CD4-positive, alpha-beta memory T cell (primary cell): Measurements from ENCODE around the gene UBASH3B. TPM values are rescaled to one million over a fixed set of nuclear protein-coding genes. Genes with fewer than 3 reads are reported as not detected.
A peak's percentile ranks its signal among the peaks of the same experiment; 100 is the strongest.

Experiments
- CTCF ChIA-PET: fragments of 350-600 bp; sonication (Branson Sonifier 250); formaldehyde crosslinking; loops from one replicate; lab custom pipeline; 2021; ENCODE audit warnings: inconsistent platforms; ENCODE audit not compliant: partially characterized antibody; lab: Charles Lee
- POLR2A ChIA-PET: fragments of 350-600 bp; sonication (Branson Sonifier 250); formaldehyde crosslinking; loops from one replicate; lab custom pipeline; 2021; ENCODE audit not compliant: partially characterized antibody; lab: Charles Lee
- DNase-seq, 5 donors: peaks; one replicate each; pipeline versions ENCODE4 v3.0.0 to v3.0.0-alpha.2; 2020 to 2022; ENCODE audit warnings: mixed read lengths in 1 of 5
- H3K27ac ChIP-seq: one replicate; pipeline ENCODE4 v1.7.0; 2013; ENCODE audit warnings: low read depth, low read length
- H3K27me3 ChIP-seq: 2 replicates; pipeline ENCODE4 v1.7.0; 2013; ENCODE audit warnings: mild to moderate bottlenecking, low read length, moderate library complexity; ENCODE audit not compliant: insufficient read depth
- H3K36me3 ChIP-seq: 2 replicates; pipeline ENCODE4 v1.7.0; 2013; ENCODE audit warnings: mild to moderate bottlenecking, low read length, moderate library complexity; ENCODE audit not compliant: insufficient read depth
- H3K4me1 ChIP-seq: 2 replicates; pipeline ENCODE4 v1.7.0; 2013; ENCODE audit warnings: mild to moderate bottlenecking, low read length, moderate library complexity; ENCODE audit not compliant: insufficient read depth
- H3K4me3 ChIP-seq, 2 donors: one replicate each; pipeline ENCODE4 v1.7.0; 2013; ENCODE audit warnings: low read length in 2 of 2, mild to moderate bottlenecking in 1 of 2
- H3K9me3 ChIP-seq, 2 donors: one replicate each; pipeline ENCODE4 v1.7.0; 2013; ENCODE audit warnings: low read length in 2 of 2, control low read depth in 1 of 2; ENCODE audit not compliant: control insufficient read depth in 1 of 2
- H3K27ac Mint-ChIP-seq, 7 donors: one replicate each; pipeline ENCODE4 v1.8.0; 2020 to 2021; ENCODE audit warnings: mixed read lengths in 7 of 7, mild to moderate bottlenecking in 6 of 7, inconsistent platforms in 3 of 7, moderate library complexity in 3 of 7
- H3K27me3 Mint-ChIP-seq, 2 donors: one replicate each; pipeline ENCODE4 v1.8.0; 2020 to 2021; ENCODE audit warnings: mixed read lengths in 2 of 2
- H3K36me3 Mint-ChIP-seq, 2 donors: one replicate each; pipeline ENCODE4 v1.8.0; 2020 to 2021; ENCODE audit warnings: mixed read lengths in 2 of 2, inconsistent platforms in 1 of 2, mild to moderate bottlenecking in 1 of 2
- H3K4me1 Mint-ChIP-seq, 4 donors: one replicate each; pipeline ENCODE4 v1.8.0; 2020 to 2021; ENCODE audit warnings: mixed read lengths in 4 of 4, mild to moderate bottlenecking in 1 of 4
- H3K4me3 Mint-ChIP-seq, 8 donors: one replicate each; pipeline ENCODE4 v1.8.0; 2020 to 2021; ENCODE audit warnings: mixed read lengths in 8 of 8, mild to moderate bottlenecking in 7 of 8, moderate library complexity in 6 of 8, inconsistent platforms in 3 of 8
- H3K9me3 Mint-ChIP-seq, 8 donors: one replicate each; pipeline ENCODE4 v1.8.0; 2020 to 2021; ENCODE audit warnings: mixed read lengths in 8 of 8, mild to moderate bottlenecking in 5 of 8, inconsistent platforms in 3 of 8, moderate library complexity in 1 of 8
- intact Hi-C: fragments of 100-400 bp; cut with micrococcal nuclease; formaldehyde crosslinking; loops from one replicate; pipeline ENCODE4 v1.15.1; 2023
- polyA plus RNA-seq, 2 donors: library from polyadenylated mRNA; unstranded; fragments of 300-500 nt; fragmentation: Illumina TruSeq; gene quantifications; one replicate each; pipeline ENCODE4 v1.2.3, GENCODE V29; 2021
- total RNA-seq, 2 experiments: library from RNA; stranded (reverse); gene quantifications; one replicate each; pipeline ENCODE4 v1.2.3, GENCODE V29; 2021

UBASH3B gene
- total and polyA plus RNA-seq, 4 experiments from 2014 or later, result 6.7 to 30.9 (median 20.2) TPM

DNA sequence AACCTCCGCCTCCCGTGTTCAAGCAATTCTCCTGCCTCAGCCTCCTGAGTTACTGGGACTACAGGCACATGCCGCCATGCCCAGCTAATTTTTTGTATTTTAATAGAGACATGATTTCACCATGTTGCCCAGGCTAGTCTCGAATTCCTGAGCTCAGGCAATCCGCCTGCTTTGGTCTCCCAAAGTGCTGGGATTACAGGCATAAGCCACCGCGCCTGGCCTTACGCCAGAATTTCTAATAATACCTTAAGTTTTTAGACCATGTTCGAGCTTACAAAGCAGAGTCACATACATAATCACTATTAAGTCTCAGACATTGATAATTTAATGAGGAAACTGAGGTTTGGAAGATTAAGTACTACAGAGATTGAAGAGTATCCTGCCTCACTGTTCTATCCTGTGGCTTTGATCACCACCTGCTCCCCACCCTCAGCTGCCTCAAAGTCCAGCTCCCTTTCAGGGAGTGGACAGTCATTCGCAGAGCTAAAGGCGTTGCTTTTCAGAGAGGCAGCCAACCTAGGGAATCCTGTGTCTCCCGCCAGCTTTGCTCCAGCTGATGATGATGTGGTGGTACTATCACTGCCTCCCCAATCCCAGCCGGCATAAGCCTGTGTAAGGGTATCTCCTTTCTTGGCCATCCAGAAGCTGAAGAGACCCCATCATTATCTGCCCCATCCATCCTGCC is 7.7 kb downstream of the UBASH3B start:
- peaks cover 69% of the 10 kb centered on the region for H3K4me1 ChIP-seq

DNA sequence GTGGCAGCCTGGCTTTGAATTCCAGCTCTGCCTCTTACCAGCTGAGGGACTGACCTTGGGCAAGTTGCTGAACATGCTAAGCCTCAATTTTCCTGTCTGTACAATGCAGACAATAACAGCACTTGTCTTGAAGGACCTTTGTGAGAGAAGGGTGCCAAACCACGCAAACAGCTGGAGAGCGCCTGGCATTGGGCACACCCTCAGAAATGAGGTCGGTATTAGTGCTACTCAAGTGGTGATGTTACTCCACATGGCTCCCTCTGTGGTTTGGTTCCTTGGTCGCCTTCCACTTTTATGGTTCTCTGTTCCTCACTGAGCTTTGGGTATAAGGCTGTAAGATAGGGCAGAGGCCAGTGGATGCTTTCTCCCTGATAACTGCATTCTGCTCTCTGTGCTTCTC is 8.2 kb downstream of the UBASH3B start:
- intact Hi-C loops, result no loop called here
- no peak for DNase-seq

More for the DNA sequence above, 7.7 kb downstream of the UBASH3B start:
- Histone ChIP-seq H3K27ac (no peak overlapping the region), H3K27me3 (no peaks in the 10 kb centered on the region), H3K4me3 (no peak overlapping the region), H3K9me3 (no peaks in the 10 kb centered on the region), H3K36me3 (no peaks in the 10 kb centered on the region)
- ChIA-PET CTCF (interaction anchor here (0.7 to 20.7 kb wide), 6 partner anchors 12 to 779 kb away, joined by 3 to 440 read pairs (median 6); no protein-coding TSS in a partner anchor), POLR2A (interaction anchor here (1.0 to 3.0 kb wide), 6 partner anchors 11 to 93 kb away, joined by 3 to 21 read pairs (median 4); no protein-coding TSS in a partner anchor)
- peaks cover 40 to 79% (median 64%) of the 10 kb centered on the region in 4 donors for H3K4me1 Mint-ChIP-seq
- H3K27ac Mint-ChIP-seq, result peak overlapping the region in 6 of 7 donors; percentile 39 to 89 (median 53)
- no peaks in the 10 kb centered on the region for H3K27me3 Mint-ChIP-seq
- no peaks in the 10 kb centered on the region for H3K9me3 Mint-ChIP-seq
- peaks cover 7 to 11% of the 10 kb centered on the region in 2 donors for H3K36me3 Mint-ChIP-seq
- peak overlapping the region in 2 of 8 donors; percentile 22 to 26 for H3K4me3 Mint-ChIP-seq
- intact Hi-C loops, result no loop called here
- no peak for DNase-seq

DNA sequence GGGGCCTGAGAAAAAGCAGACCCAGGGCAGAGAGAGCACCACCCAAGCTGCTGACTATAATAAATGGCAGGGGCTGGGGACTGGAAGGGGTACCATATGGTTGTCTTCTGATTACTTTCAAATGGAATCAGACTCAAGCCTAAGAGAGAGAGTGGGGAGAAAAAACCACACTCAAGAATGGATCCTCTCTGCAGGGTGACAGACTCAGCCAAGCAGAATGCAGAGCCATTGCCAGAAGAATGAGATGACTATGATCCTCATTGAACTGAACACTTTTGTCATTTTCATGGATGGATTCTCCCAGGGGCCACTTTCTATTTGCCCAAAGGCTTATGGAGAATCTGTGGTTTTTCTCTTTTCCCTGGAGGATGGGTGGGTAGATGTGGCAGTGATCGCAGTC is 8.7 kb downstream of the UBASH3B start:
- DNase-seq, result no peak
- Mint-ChIP-seq H3K4me1 (peaks cover 48 to 79% (median 66%) of the 10 kb centered on the region in 4 donors), H3K36me3 (peaks cover 7 to 13% of the 10 kb centered on the region in 2 donors), H3K9me3 (peaks cover 0 to 1% (median under 1%) of the 10 kb centered on the region in 8 donors), H3K27me3 (no peaks in the 10 kb centered on the region), H3K4me3 (no peak overlapping the region), H3K27ac (peak overlapping the region in 6 of 7 donors; percentile 39 to 89 (median 70))
- H3K4me1 ChIP-seq, result peaks cover 69% of the 10 kb centered on the region
- no peak overlapping the region for H3K4me3 ChIP-seq
- POLR2A ChIA-PET, result interaction anchor here (1.0 to 3.0 kb wide), 4 partner anchors 10 to 91 kb away, joined by 3 to 21 read pairs (median 6); no protein-coding TSS in a partner anchor
- H3K9me3 ChIP-seq, result no peaks in the 10 kb centered on the region
- no peak overlapping the region for H3K27ac ChIP-seq
- intact Hi-C loops, result no loop called here
- no peaks in the 10 kb centered on the region for H3K36me3 ChIP-seq
- CTCF ChIA-PET, result interaction anchor here (1.3 to 20.7 kb wide), 5 partner anchors 8 to 119 kb away, joined by 3 to 440 read pairs (median 6); no protein-coding TSS in a partner anchor
- no peaks in the 10 kb centered on the region for H3K27me3 ChIP-seq

More for the DNA sequence above, 8.2 kb downstream of the UBASH3B start:
- Mint-ChIP-seq H3K36me3 (peaks cover 7 to 11% of the 10 kb centered on the region in 2 donors), H3K4me3 (peak overlapping the region in 3 of 8 donors; percentile 22 to 32 (median 26)), H3K27ac (peak overlapping the region; percentile 39 to 89 (median 64)), H3K4me1 (peaks cover 46 to 79% (median 66%) of the 10 kb centered on the region in 4 donors), H3K27me3 (no peaks in the 10 kb centered on the region), H3K9me3 (no peaks in the 10 kb centered on the region)
- Histone ChIP-seq H3K36me3 (no peaks in the 10 kb centered on the region), H3K27ac (no peak overlapping the region), H3K4me3 (no peak overlapping the region), H3K4me1 (peaks cover 69% of the 10 kb centered on the region), H3K27me3 (no peaks in the 10 kb centered on the region), H3K9me3 (no peaks in the 10 kb centered on the region)
- ChIA-PET POLR2A (interaction anchor here (1.0 to 3.0 kb wide), 5 partner anchors 11 to 82 kb away, joined by 3 to 21 read pairs (median 4); no protein-coding TSS in a partner anchor), CTCF (interaction anchor here (1.4 to 20.7 kb wide), 4 partner anchors 11 to 119 kb away, joined by 3 to 440 read pairs (median 12); no protein-coding TSS in a partner anchor)

DNA sequence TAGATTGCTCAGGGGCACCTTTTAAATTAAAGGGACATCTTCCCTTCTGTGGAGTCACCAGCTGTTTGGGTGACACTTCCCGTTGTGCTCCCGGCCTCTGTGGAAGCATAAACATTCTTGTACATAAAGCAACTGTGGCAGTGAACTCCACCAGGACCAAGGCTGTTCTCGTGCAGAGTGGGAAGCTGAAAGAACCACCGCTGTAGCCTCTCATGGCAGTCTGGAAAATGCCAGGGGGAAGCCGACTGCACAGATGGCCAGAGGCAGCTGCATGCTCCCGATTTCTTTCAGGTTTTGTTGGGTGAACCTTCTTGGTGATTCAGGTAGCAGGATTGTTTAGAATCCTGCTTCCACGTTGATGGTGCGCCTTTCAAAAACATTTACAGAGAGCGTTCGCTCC is 10.3 kb downstream of the UBASH3B start:
- Histone ChIP-seq H3K27ac (no peak overlapping the region), H3K27me3 (no peaks in the 10 kb centered on the region), H3K4me3 (no peak overlapping the region), H3K36me3 (no peaks in the 10 kb centered on the region), H3K4me1 (peaks cover 71% of the 10 kb centered on the region), H3K9me3 (no peaks in the 10 kb centered on the region)
- peaks cover 0 to 4% (median under 1%) of the 10 kb centered on the region in 8 donors for H3K9me3 Mint-ChIP-seq
- intact Hi-C loops, result no loop called here
- peaks cover 7 to 22% of the 10 kb centered on the region in 2 donors for H3K36me3 Mint-ChIP-seq
- peak overlapping the region in 4 of 8 donors; percentile 8 to 75 (median 22) for H3K4me3 Mint-ChIP-seq
- ChIA-PET CTCF (interaction anchor here (1.4 to 20.7 kb wide), 4 partner anchors 8 to 85 kb away, joined by 4 to 440 read pairs (median 36); partner anchors contain the start of gene UBASH3B), POLR2A (interaction anchor here (0.6 to 5.7 kb wide), 7 partner anchors 8 to 99 kb away, joined by 3 to 73 read pairs (median 12); partner anchors contain the start of gene UBASH3B)
- no peaks in the 10 kb centered on the region for H3K27me3 Mint-ChIP-seq
- DNase-seq, result no peak
- H3K27ac Mint-ChIP-seq, result peak overlapping the region in 4 of 7 donors; percentile 16 to 94 (median 52)
- H3K4me1 Mint-ChIP-seq, result peaks cover 54 to 77% (median 66%) of the 10 kb centered on the region in 4 donors

DNA sequence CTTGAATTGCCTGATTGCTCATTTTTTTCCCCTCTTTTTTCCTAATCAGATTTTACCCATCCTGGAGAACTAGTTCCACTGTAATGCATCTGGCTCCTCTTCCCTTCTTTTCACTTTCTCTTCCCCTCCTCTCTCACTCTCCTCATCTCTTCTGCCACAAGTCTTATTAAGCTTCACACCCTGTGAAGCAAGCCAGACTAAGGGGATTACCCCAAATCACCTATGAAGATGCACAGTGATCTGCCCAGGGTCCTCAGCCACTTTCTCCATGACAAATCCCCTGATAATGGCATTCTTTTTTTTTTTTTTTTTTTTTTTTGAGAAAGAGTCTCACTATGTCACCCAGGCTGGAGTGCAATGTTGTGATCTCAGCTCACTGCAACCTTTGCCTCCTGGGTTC is 11.2 kb downstream of the UBASH3B start:
- Mint-ChIP-seq H3K9me3 (peaks cover 0 to 4% (median under 1%) of the 10 kb centered on the region in 8 donors), H3K36me3 (peaks cover 11 to 27% of the 10 kb centered on the region in 2 donors), H3K4me1 (peaks cover 52 to 80% (median 65%) of the 10 kb centered on the region in 4 donors), H3K27ac (peak overlapping the region; percentile 68 to 94 (median 91)), H3K4me3 (peak overlapping the region; percentile 70 to 81 (median 74)), H3K27me3 (no peaks in the 10 kb centered on the region)
- intact Hi-C loops, result no loop called here
- H3K27ac ChIP-seq, result no peak overlapping the region
- H3K9me3 ChIP-seq, result no peaks in the 10 kb centered on the region
- H3K36me3 ChIP-seq, result no peaks in the 10 kb centered on the region
- POLR2A ChIA-PET, result interaction anchor here (0.7 to 5.7 kb wide), 9 partner anchors 9 to 88 kb away, joined by 3 to 73 read pairs (median 9); partner anchors contain the start of gene UBASH3B
- DNase-seq, result no peak
- CTCF ChIA-PET, result interaction anchor here (0.7 to 20.7 kb wide), 6 partner anchors 9 to 84 kb away, joined by 3 to 440 read pairs (median 10); partner anchors contain the start of gene UBASH3B
- H3K4me3 ChIP-seq, result no peak overlapping the region
- H3K4me1 ChIP-seq, result peaks cover 75% of the 10 kb centered on the region
- H3K27me3 ChIP-seq, result no peaks in the 10 kb centered on the region

DNA sequence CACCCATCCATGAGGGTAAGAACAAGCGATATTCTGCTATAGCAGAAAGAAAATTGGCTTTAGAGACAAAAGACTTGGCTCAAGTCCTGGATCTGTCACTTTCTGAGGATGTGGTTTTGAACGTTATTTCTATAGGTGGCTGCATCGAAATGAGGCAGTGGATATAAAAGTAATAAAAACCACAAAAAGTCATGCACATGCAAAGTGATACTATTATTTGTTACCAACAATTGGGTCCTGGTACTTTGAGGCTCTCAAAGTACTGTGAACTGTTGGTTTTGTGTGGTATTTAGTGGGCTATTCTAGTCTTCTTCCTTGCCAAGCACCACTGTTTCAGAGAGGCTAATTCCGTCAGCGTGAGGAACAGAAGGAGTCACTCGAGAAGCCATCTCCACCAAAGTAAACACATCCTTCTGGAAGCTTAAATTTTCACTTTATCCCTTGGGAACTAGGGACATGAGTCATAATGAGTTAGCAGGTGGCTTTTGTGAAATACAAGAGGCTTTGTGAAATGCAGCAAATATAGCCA is 13.1 kb downstream of the UBASH3B start:
- no peaks in the 10 kb centered on the region for H3K27me3 ChIP-seq
- H3K36me3 ChIP-seq, result no peaks in the 10 kb centered on the region
- Mint-ChIP-seq H3K36me3 (peaks cover 12 to 28% of the 10 kb centered on the region in 2 donors), H3K9me3 (peaks cover 0 to 4% (median under 1%) of the 10 kb centered on the region in 8 donors), H3K4me3 (peak overlapping the region; percentile 22 to 88 (median 68)), H3K27me3 (no peaks in the 10 kb centered on the region), H3K4me1 (peaks cover 49 to 84% (median 69%) of the 10 kb centered on the region in 4 donors), H3K27ac (peak overlapping the region; percentile 73 to 93 (median 88))
- intact Hi-C loops, result loop anchor here (1.0 kb wide), 1 partner anchor 12 kb away; no protein-coding TSS in a partner anchor
- no peaks in the 10 kb centered on the region for H3K9me3 ChIP-seq
- ChIA-PET CTCF (interaction anchor here (1.7 to 20.7 kb wide), 6 partner anchors 11 to 112 kb away, joined by 4 to 440 read pairs (median 9); partner anchors contain the start of gene UBASH3B), POLR2A (interaction anchor here (1.0 to 5.7 kb wide), 10 partner anchors 7 to 393 kb away, joined by 3 to 73 read pairs (median 7); partner anchors contain the start of genes HSPA8 and UBASH3B)
- H3K4me1 ChIP-seq, result peaks cover 80% of the 10 kb centered on the region
- peak overlapping the region; percentile 15 for H3K27ac ChIP-seq
- peak in 4 of 5 donors; percentile 51 to 62 (median 54) for DNase-seq
- peak overlapping the region in 1 of 2 donors; percentile 24 for H3K4me3 ChIP-seq
